HCT116 (cell line): ENCODE measurements around the gene SLCO2A1. TPM values are rescaled to one million over a fixed set of nuclear protein-coding genes. Genes with fewer than 3 reads are reported as not detected.

Source experiments
- ATAC-seq: fragments of 200-7000 bp; cut with Tn5 transposase; 2 replicates; pipeline ENCODE4 v1.9.1; 2020; ENCODE audit warnings: mild to moderate bottlenecking, moderate library complexity
- BruUV-seq: library from RNA; stranded (reverse); fragments of 400-500 nt; replicated peaks from 2 replicates; lab custom pipeline; 2021; lab: Mats Ljungman, UMichigan
- CTCF ChIA-PET: fragments of 300-600 bp; sonication (Branson Sonifier 250); formaldehyde crosslinking; loops from one replicate; lab custom pipeline; 2021; ENCODE audit warnings: antibody characterized with exemption; lab: Charles Lee
- POLR2A ChIA-PET: fragments of 300-600, 350-600 bp; sonication (Branson Sonifier 250); formaldehyde crosslinking; loops from one replicate; lab custom pipeline; 2021; ENCODE audit warnings: antibody characterized with exemption; lab: Charles Lee
- RAD21 ChIA-PET, 2 experiments: fragments of 300-600 bp; sonication (Branson Sonifier 250); formaldehyde crosslinking; loops; one replicate each; lab custom pipeline; 2023; ENCODE audit warnings: low total read pairs in 2 of 2; ENCODE audit not compliant: uncharacterized antibody in 2 of 2, unreplicated experiment in 2 of 2, low non-redundant PET in 1 of 2; lab: Charles Lee
- DNase-seq: peaks from one replicate; pipeline ENCODE4 v3.0.0-alpha.2; 2010; ENCODE audit warnings: low read depth, low spot score
- H2AFZ ChIP-seq: fragments of 200-600 bp; shearing (Covaris generic), sonication (generic); 2 replicates; pipeline ENCODE4 v1.6.1; 2017; ENCODE audit warnings: low read depth, mixed run types, mixed read lengths, antibody characterized with exemption, low read length; ENCODE audit not compliant: poor library complexity, severe bottlenecking
- H3K27ac ChIP-seq: 2 replicates; pipeline ENCODE4 v1.5.1; 2012; ENCODE audit warnings: low read depth, low read length
- H3K27me3 ChIP-seq: fragments of 200-600 bp; sonication (generic); 2 replicates; pipeline ENCODE4 v1.6.1; 2016; ENCODE audit warnings: mixed run types, low read length, mixed read lengths; ENCODE audit not compliant: insufficient read depth
- H3K36me3 ChIP-seq, 2 experiments: fragments of 200-500 bp in 1 of 2; fragments of 200-600 bp in 1 of 2; sonication (Bioruptor generic) in 1 of 2; sonication (generic) in 1 of 2; 2 replicates each; pipeline versions ENCODE4 v1.5.1 to v1.6.1; 2014 to 2016; ENCODE audit warnings: low read length in 2 of 2, inconsistent platforms in 1 of 2, mixed read lengths in 1 of 2, mixed run types in 1 of 2; ENCODE audit not compliant: insufficient read depth in 2 of 2, control insufficient read depth in 1 of 2
- H3K4me1 ChIP-seq, 2 experiments: fragments of 200-600 bp in 1 of 2; sonication (generic) in 1 of 2; 2 replicates each; pipeline versions ENCODE4 v1.5.1 to v1.6.1; 2012 to 2017; ENCODE audit warnings: low read length in 2 of 2, inconsistent platforms in 1 of 2, mild to moderate bottlenecking in 1 of 2, mixed read lengths in 1 of 2, mixed run types in 1 of 2, moderate library complexity in 1 of 2; ENCODE audit not compliant: insufficient read depth in 2 of 2, control insufficient read depth in 1 of 2
- H3K4me2 ChIP-seq: fragments of 200-600 bp; sonication (generic); 2 replicates; pipeline ENCODE4 v1.6.1; 2017; ENCODE audit warnings: mixed run types, low read length, mixed read lengths
- H3K4me3 ChIP-seq, 2 experiments: fragments of 200-600 bp in 1 of 2; sonication (generic) in 1 of 2; replicated peaks in 1 of 2; 2 replicates each; pipeline ENCODE4 v1.5.1; 2011 to 2016; ENCODE audit warnings: low read length in 2 of 2, control low read depth in 1 of 2, low read depth in 1 of 2, mild to moderate bottlenecking in 1 of 2, mixed read lengths in 1 of 2, mixed run types in 1 of 2
- H3K79me2 ChIP-seq: fragments of 200-600 bp; sonication (generic); 2 replicates; pipeline ENCODE4 v1.6.1; 2017; ENCODE audit warnings: mild to moderate bottlenecking, mixed run types, low read length, moderate library complexity, mixed read lengths; ENCODE audit not compliant: insufficient read depth
- H3K9ac ChIP-seq: fragments of 200-600 bp; sonication (generic); 2 replicates; pipeline ENCODE4 v1.6.1; 2016; ENCODE audit warnings: low read length, mixed read lengths
- H3K9me2 ChIP-seq: fragments of 200-600 bp; sonication (generic), shearing (Covaris generic); 2 replicates; pipeline ENCODE4 v1.6.1; 2017; ENCODE audit warnings: mixed run types, mild to moderate bottlenecking, moderate library complexity; ENCODE audit not compliant: insufficient read depth
- H3K9me3 ChIP-seq, 2 experiments: fragments of 200-500 bp in 1 of 2; fragments of 200-600 bp in 1 of 2; sonication (Bioruptor generic) in 1 of 2; sonication (generic) in 1 of 2; 2 replicates each; pipeline ENCODE4 v1.6.1; 2014 to 2017; ENCODE audit warnings: low read length in 2 of 2, mixed read lengths in 2 of 2, inconsistent platforms in 1 of 2, low read depth in 1 of 2, mild to moderate bottlenecking in 1 of 2, mixed run types in 1 of 2, moderate library complexity in 1 of 2; ENCODE audit not compliant: control insufficient read depth in 1 of 2, insufficient read depth in 1 of 2
- H4K20me1 ChIP-seq: fragments of 200-600 bp; sonication (generic), shearing (Covaris generic); 2 replicates; pipeline ENCODE4 v1.6.1; 2017; ENCODE audit warnings: mixed run types, mild to moderate bottlenecking, moderate library complexity; ENCODE audit not compliant: insufficient read depth
- ATF3 ChIP-seq: IDR thresholded peaks from 2 replicates; pipeline ENCODE4 v1.6.1; 2012
- CBX3 ChIP-seq: IDR thresholded peaks from 2 replicates; pipeline ENCODE4 v1.6.1; 2012; ENCODE audit warnings: low read depth
- CTCF ChIP-seq, 3 experiments: fragments of 200-600 bp in 1 of 3; sonication (generic) in 1 of 3; IDR thresholded peaks in 2 of 3; conservative IDR thresholded peaks in 1 of 3; 2 replicates each; pipeline ENCODE4 v1.5.1; 2012 to 2017; ENCODE audit warnings: low read depth in 2 of 3, low read length in 2 of 3, antibody characterized with exemption in 1 of 3, borderline replicate concordance in 1 of 3, control low read depth in 1 of 3, mild to moderate bottlenecking in 1 of 3, mixed read lengths in 1 of 3, mixed run types in 1 of 3, moderate library complexity in 1 of 3; ENCODE audit not compliant: insufficient read depth in 1 of 3
- EZH2 ChIP-seq: fragments of 200-600 bp; sonication (generic); IDR thresholded peaks from 2 replicates; pipeline ENCODE4 v1.6.1; 2017; ENCODE audit warnings: antibody characterized with exemption, mixed run types
- EZH2phosphoT487 ChIP-seq: fragments of 200-600 bp; IDR thresholded peaks from 2 replicates; pipeline ENCODE4 v1.6.1; 2018; ENCODE audit warnings: antibody characterized with exemption, borderline replicate concordance
- FOSL1 ChIP-seq: IDR thresholded peaks from 2 replicates; pipeline ENCODE4 v1.6.1; 2012; ENCODE audit warnings: low read depth
- JUND ChIP-seq: IDR thresholded peaks from 2 replicates; pipeline ENCODE4 v1.6.1; 2012
- MAX ChIP-seq: IDR thresholded peaks from 2 replicates; pipeline ENCODE4 v1.6.1; 2012
- POLR2A ChIP-seq: IDR thresholded peaks from 2 replicates; pipeline ENCODE4 v1.7.0; 2011; ENCODE audit warnings: borderline replicate concordance; ENCODE audit not compliant: insufficient read depth, insufficient read length; ENCODE audit errors: extremely low read depth
- POLR2AphosphoS5 ChIP-seq: IDR thresholded peaks from 2 replicates; pipeline ENCODE4 v1.6.1; 2011; ENCODE audit warnings: mild to moderate bottlenecking, low read depth, low read length, moderate library complexity
- RAD21 ChIP-seq: IDR thresholded peaks from 2 replicates; pipeline ENCODE4 v1.6.1; 2012; ENCODE audit warnings: low read depth, mild to moderate bottlenecking
- REST ChIP-seq: IDR thresholded peaks from 2 replicates; pipeline ENCODE4 v1.6.1; 2012; ENCODE audit warnings: low read depth
- SIN3A ChIP-seq: IDR thresholded peaks from 2 replicates; pipeline ENCODE4 v1.6.1; 2012; ENCODE audit warnings: low read depth
- SP1 ChIP-seq: IDR thresholded peaks from 2 replicates; pipeline ENCODE4 v1.6.1; 2012; ENCODE audit warnings: low read depth
- SRF ChIP-seq: IDR thresholded peaks from 2 replicates; pipeline ENCODE4 v1.6.1; 2012; ENCODE audit warnings: low read depth
- TCF7L2 ChIP-seq: IDR thresholded peaks from 2 replicates; pipeline ENCODE4 v1.7.0; 2011; ENCODE audit warnings: borderline replicate concordance, inconsistent platforms; ENCODE audit not compliant: insufficient read depth, insufficient read length; ENCODE audit errors: extremely low read depth
- YY1 ChIP-seq: IDR thresholded peaks from 2 replicates; pipeline ENCODE4 v1.6.1; 2011; ENCODE audit warnings: low read length, low read depth, moderate library complexity, mild to moderate bottlenecking; ENCODE audit not compliant: insufficient replicate concordance; ENCODE audit errors: extremely low read depth
- ZBTB33 ChIP-seq: IDR thresholded peaks from 2 replicates; pipeline ENCODE4 v1.6.1; 2011; ENCODE audit warnings: mild to moderate bottlenecking, low read length, moderate library complexity; ENCODE audit not compliant: insufficient replicate concordance; ENCODE audit errors: extremely low read depth
- ZFX ChIP-seq: fragments of 450-650 bp; IDR thresholded peaks from 2 replicates; pipeline ENCODE4 v1.6.1; 2017
- ZNF274 ChIP-seq: fragments of 200-500 bp; sonication (Bioruptor generic); IDR thresholded peaks from 2 replicates; pipeline ENCODE4 v1.6.1; 2014; ENCODE audit warnings: mild to moderate bottlenecking, low read depth, low read length, inconsistent platforms
- intact Hi-C: fragments of 100-400 bp; cut with micrococcal nuclease; formaldehyde crosslinking; loops from 2 replicates; pipeline ENCODE4 v1.10.0; 2022
- total RNA-seq: library from RNA; stranded (reverse); gene quantifications from one replicate; pipeline ENCODE4 v1.2.1, GENCODE V29; 2021; ENCODE audit not compliant: unreplicated experiment

Gene SLCO2A1
- total RNA-seq, 1 experiment from 2014 or later: 0.52 TPM

GRCh38 chr3:133886031-133886722 is 143.5 kb downstream of the SLCO2A1 start:
- ChIA-PET RAD21 (no interaction called here), CTCF (no interaction called here)
- Histone ChIP-seq H4K20me1 (no peaks in the 10 kb centered on the region), H3K27ac (no peak overlapping the region), H3K36me3 (no peaks in the 10 kb centered on the region), H3K9me3 (no peaks in the 10 kb centered on the region), H3K4me2 (no peak overlapping the region)
- DNase-seq (no peak), ATAC-seq (no peak)
- no TSS peak for BruUV-seq
- intact Hi-C loops: no loop called here
- TF ChIP-seq YY1 (no peak), CBX3 (no peak), ATF3 (no peak), FOSL1 (no peak), ZBTB33 (no peak), SRF (no peak), REST (no peak), ZNF274 (no peak), POLR2A (no peak), ZFX (no peak), EZH2phosphoT487 (no peak), SP1 (no peak), CTCF (IDR thresholded peaks at IDR 0.05 in 2 of 3, conservative IDR thresholded peaks at IDR 0.05 in 1 of 3; ENCODE audit: borderline replicate concordance in 1 of 3, insufficient read depth in 1 of 3, low read depth in 2 of 3, low read length in 2 of 3) (no peak), RAD21 (no peak), EZH2 (no peak), MAX (no peak), TCF7L2 (no peak), JUND (no peak), POLR2AphosphoS5 (no peak), SIN3A (no peak)
- TF ChIP-seq, all 23 proteins: peak for 0
- no peak overlapping the region for H3K9ac ChIP-seq
- H3K79me2 ChIP-seq: no peaks in the 10 kb centered on the region
- POLR2A ChIA-PET: no interaction called here
- peaks cover 0 to 9% of the 10 kb centered on the region in 2 experiments; a peak in 3 of 4 replicates for H3K4me1 ChIP-seq
- no peak overlapping the region for H3K4me3 ChIP-seq
- H3K27me3 ChIP-seq: no peaks in the 10 kb centered on the region
- no peaks in the 10 kb centered on the region for H3K9me2 ChIP-seq
- no peak overlapping the region for H2AFZ ChIP-seq
